ENCODE results near the gene COG5. TPM values are rescaled to one million over a fixed set of nuclear protein-coding genes. Genes with fewer than 3 reads are reported as not detected.

Gene COG5
- total RNA-seq, 2 experiments from 2014 or later = 52.0 to 62.8 TPM

DNA sequence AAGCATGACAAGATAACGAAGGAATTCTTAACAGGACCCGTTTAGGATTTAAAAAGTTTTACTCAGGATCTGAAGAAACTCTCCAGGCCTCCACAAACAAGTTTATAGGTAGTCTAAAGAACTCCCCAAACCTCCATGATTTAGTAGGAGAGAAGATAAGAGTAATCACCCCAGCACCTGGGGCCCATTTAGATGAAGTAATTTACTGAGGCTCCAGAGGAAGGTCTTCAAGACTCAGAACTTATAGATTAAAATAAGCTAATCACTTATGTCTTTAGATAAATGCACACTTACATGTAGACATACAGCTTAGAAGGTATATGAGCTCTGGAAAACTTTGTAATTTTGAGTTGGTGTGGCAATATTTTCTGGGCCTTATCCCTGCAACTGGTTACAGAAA lies 271.1 kb downstream of the COG5 start:
- no peak overlapping the region for H3K27ac Mint-ChIP-seq
- no peaks in the 10 kb centered on the region for H3K4me1 Mint-ChIP-seq (ENCODE audit: low read depth)
- peaks cover 29% of the 10 kb centered on the region for H3K36me3 Mint-ChIP-seq (ENCODE audit: low read depth)
- no peak for DNase-seq
- H3K9me3 Mint-ChIP-seq = no peaks in the 10 kb centered on the region
- intact Hi-C loops (cut with micrococcal nuclease) = no loop called here
- no peak overlapping the region for H3K4me3 Mint-ChIP-seq
- H3K27me3 Mint-ChIP-seq (ENCODE audit: low read depth) = no peaks in the 10 kb centered on the region
- CTCF ChIA-PET = no interaction called here

DNA sequence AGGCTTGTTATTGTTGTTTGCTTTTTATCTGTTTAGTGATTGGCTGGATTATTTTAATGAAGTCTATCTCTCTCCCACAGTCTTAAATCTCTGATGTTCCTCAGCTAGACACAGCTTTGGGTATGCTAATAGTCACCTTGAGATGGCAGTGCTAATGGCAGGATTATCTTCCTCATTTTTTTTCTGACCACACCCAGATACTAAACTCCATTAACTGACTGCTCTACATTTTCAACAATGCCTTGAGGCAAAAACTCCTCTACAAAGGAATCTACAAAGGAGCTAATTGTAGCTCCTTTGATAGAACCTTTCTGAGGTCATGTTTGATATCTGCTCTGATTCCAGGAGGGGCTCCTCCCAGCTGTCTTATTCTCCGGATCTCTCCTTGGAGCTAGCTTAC lies 272.3 kb downstream of the COG5 start:
- no peak overlapping the region for H3K27ac Mint-ChIP-seq
- no peaks in the 10 kb centered on the region for H3K9me3 Mint-ChIP-seq
- intact Hi-C loops (cut with micrococcal nuclease) = no loop called here
- DNase-seq = no peak
- H3K36me3 Mint-ChIP-seq (ENCODE audit: low read depth) = peaks cover 28% of the 10 kb centered on the region
- CTCF ChIA-PET = interaction anchor here (0.8 to 1.2 kb wide), 2 partner anchors 11 kb away, joined by 3 read pairs; no protein-coding TSS in a partner anchor
- no peaks in the 10 kb centered on the region for H3K4me1 Mint-ChIP-seq (ENCODE audit: low read depth)
- H3K4me3 Mint-ChIP-seq = no peak overlapping the region
- no peaks in the 10 kb centered on the region for H3K27me3 Mint-ChIP-seq (ENCODE audit: low read depth)

DNA sequence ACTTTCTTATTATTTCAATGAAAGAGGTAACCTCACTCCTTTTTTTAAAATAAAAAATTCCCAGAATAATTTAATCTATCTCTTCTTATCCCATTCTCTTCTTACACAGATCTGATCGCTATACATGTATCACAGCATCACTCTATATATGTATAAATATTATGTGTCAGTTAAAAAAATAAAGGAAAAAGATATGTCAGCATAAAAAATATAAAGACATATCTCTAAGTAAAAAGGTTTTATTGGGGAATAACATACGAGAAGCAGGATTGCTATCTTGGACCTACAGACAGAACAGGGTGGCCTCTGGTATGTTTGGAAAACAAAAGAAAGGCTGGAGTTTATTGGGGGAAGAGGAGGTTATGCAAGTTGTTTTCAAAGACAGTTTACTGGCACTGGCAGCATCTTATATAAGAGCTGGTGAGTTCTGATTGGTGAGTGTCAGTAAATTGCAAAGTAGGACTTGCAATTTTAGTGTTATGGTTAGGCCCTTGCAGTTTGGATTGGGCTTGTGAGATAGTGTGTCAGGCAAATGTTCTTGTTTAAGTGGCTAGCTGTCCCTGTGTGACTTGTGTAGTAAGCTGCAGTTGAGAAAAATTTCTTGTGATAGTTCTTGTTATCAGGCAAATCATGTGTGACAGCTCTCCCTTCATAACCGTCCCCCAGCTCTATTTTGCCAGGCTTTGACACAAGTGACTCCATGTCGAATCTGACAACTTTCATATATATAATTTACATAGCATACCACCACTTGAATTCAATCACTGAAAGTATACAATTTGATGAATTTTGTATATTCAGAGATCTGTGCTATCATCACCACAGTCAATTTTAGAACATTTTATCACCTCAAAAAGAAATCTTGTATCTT lies 276.7 kb downstream of the COG5 start:
- intact Hi-C loops (cut with micrococcal nuclease) = no loop called here
- Mint-ChIP-seq H3K9me3 (no peaks in the 10 kb centered on the region), H3K36me3 (ENCODE audit: low read depth) (peaks cover 14% of the 10 kb centered on the region), H3K4me1 (ENCODE audit: low read depth) (no peaks in the 10 kb centered on the region), H3K27me3 (ENCODE audit: low read depth) (no peaks in the 10 kb centered on the region), H3K27ac (no peak overlapping the region), H3K4me3 (no peak overlapping the region)
- DNase-seq = no peak
- CTCF ChIA-PET = no interaction called here

DNA sequence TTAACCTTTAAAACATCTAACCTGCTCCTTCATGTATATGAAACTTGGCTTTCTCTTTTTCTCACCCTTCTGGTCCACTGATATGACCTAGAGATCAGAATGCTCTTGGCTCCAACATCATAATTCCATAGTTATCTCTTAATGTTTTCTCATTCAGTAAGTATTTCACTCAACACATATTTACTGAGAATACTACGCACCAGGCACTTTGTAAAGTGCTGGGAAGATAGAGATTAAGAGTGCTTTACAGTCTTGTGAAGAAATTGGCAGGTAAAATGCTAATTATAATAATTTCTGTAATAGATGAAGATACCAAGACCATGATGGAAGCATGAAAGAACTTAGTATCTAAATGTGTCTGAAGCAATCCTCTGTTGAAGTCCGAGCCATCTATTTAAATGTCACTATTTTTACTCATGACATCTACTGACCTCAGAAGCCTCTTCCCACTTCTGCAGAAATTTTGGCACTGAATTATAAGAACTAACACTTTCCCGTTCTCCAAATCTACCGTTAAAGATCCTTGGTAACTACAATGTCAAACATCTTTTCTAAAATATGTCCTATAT lies 278.7 kb downstream of the COG5 start:
- Mint-ChIP-seq H3K27ac (no peak overlapping the region), H3K36me3 (ENCODE audit: low read depth) (peaks cover 8% of the 10 kb centered on the region), H3K4me1 (ENCODE audit: low read depth) (no peaks in the 10 kb centered on the region), H3K27me3 (ENCODE audit: low read depth) (no peaks in the 10 kb centered on the region), H3K4me3 (no peak overlapping the region), H3K9me3 (no peaks in the 10 kb centered on the region)
- DNase-seq = no peak
- intact Hi-C loops (cut with micrococcal nuclease) = no loop called here
- CTCF ChIA-PET = no interaction called here

DNA sequence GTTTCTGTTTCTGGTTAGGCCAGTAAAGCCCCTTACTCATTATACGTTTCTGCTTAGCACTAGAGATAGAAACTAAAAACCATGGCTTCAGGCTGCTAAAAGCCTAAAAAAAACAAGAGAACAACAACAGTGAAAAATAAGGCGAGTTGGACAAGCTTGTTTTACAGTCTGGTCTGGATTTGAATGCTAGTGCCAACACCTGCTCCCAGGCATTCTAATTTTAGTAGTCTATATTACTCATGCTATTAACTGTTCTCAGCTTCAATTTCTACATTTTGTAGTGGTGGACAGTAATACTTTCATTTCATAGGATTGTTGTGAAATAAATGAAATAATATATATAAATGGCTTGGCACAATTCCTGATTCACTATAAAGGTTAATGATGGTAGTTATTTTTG lies 286.4 kb downstream of the COG5 start:
- no peak for DNase-seq
- no peaks in the 10 kb centered on the region for H3K9me3 Mint-ChIP-seq
- no peaks in the 10 kb centered on the region for H3K4me1 Mint-ChIP-seq (ENCODE audit: low read depth)
- peaks cover 11% of the 10 kb centered on the region for H3K36me3 Mint-ChIP-seq (ENCODE audit: low read depth)
- no peak overlapping the region for H3K27ac Mint-ChIP-seq
- H3K27me3 Mint-ChIP-seq (ENCODE audit: low read depth) = no peaks in the 10 kb centered on the region
- CTCF ChIA-PET = interaction anchor here (0.6 kb wide), 1 partner anchor 199 kb away, joined by 10 read pairs; no protein-coding TSS in a partner anchor
- no peak overlapping the region for H3K4me3 Mint-ChIP-seq
- intact Hi-C loops (cut with micrococcal nuclease) = no loop called here

DNA sequence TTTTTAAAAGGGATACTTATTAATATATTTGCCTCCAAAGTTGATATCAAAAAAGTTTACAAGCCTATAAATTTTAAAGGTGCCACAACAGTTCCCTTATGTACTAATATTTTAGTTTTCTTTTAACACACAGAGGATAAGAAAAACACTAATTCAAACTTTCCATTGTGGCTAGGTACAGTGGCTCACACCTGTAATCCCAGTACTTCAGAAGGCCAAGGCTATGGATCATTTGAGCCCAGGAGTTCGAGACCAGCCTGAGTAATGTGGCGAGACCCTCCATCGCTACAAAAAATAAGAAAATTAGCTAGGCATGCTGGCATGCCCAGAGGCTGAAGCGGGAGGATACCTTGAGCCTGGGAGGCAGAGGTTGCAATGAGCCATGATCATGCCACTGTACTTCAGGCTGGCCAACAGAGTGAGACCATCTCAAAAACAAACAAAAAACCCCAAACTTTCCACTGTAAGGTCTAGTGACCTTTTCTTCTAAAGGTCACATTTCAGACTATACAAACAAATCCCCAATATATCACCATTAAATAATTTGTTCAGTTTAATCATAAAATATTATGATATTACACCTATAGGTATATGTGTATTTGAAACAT lies 287.4 kb downstream of the COG5 start:
- no peak for DNase-seq
- Mint-ChIP-seq H3K27ac (no peak overlapping the region), H3K36me3 (ENCODE audit: low read depth) (peaks cover 11% of the 10 kb centered on the region), H3K9me3 (no peaks in the 10 kb centered on the region), H3K27me3 (ENCODE audit: low read depth) (no peaks in the 10 kb centered on the region), H3K4me1 (ENCODE audit: low read depth) (no peaks in the 10 kb centered on the region), H3K4me3 (no peak overlapping the region)
- CTCF ChIA-PET = no interaction called here
- intact Hi-C loops (cut with micrococcal nuclease) = no loop called here

DNA sequence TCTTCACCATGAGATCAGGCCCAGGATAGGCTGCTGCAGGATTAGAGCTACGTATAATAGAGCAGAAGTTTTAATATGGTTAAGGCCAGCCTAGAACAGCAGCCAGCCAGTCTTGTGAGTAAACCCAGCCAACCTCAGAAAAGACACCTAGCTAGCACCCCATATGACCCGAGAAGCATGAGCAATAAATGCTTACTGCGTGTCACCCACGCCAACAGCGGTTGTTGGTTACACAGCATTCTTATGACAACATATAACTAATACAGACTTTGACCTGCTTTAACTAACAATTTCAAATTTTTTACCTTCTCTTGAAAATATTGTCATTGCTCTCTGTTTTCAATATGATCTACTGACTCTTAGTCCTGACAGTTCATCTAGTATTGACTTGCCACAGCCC lies 289.2 kb downstream of the COG5 start:
- H3K4me1 Mint-ChIP-seq (ENCODE audit: low read depth) = no peaks in the 10 kb centered on the region
- H3K27ac Mint-ChIP-seq = no peak overlapping the region
- CTCF ChIA-PET = interaction anchor here (0.6 kb wide), 2 partner anchors 39 to 209 kb away, joined by 3 read pairs; no protein-coding TSS in a partner anchor
- no peaks in the 10 kb centered on the region for H3K9me3 Mint-ChIP-seq
- no peak for DNase-seq
- no peaks in the 10 kb centered on the region for H3K27me3 Mint-ChIP-seq (ENCODE audit: low read depth)
- H3K36me3 Mint-ChIP-seq (ENCODE audit: low read depth) = peaks cover 14% of the 10 kb centered on the region
- no peak overlapping the region for H3K4me3 Mint-ChIP-seq
- intact Hi-C loops (cut with micrococcal nuclease) = no loop called here

DNA sequence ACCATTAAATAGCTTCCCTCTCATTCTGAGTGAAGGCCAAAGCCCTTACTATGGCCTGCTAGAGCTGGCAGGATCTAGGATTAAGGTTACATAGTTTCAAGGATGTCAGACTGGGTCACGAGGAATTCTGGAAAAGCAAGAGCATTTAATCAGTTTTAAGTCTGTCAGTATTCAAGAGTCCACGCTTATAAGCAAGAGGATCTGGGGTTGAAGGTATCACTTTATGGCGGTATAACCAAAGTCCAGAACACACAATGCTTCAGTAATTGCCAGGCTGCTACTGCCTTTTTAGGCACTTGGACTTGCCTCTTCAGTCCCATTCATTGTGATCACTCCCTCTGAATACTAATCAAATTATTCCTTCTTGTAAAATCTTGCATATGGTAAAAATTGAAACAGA lies 293.9 kb downstream of the COG5 start:
- peaks cover 7% of the 10 kb centered on the region for H3K36me3 Mint-ChIP-seq (ENCODE audit: low read depth)
- H3K9me3 Mint-ChIP-seq = no peaks in the 10 kb centered on the region
- H3K27ac Mint-ChIP-seq = no peak overlapping the region
- no peak for DNase-seq
- H3K4me1 Mint-ChIP-seq (ENCODE audit: low read depth) = no peaks in the 10 kb centered on the region
- H3K4me3 Mint-ChIP-seq = no peak overlapping the region
- H3K27me3 Mint-ChIP-seq (ENCODE audit: low read depth) = no peaks in the 10 kb centered on the region
- CTCF ChIA-PET = no interaction called here
- intact Hi-C loops (cut with micrococcal nuclease) = no loop called here

DNA sequence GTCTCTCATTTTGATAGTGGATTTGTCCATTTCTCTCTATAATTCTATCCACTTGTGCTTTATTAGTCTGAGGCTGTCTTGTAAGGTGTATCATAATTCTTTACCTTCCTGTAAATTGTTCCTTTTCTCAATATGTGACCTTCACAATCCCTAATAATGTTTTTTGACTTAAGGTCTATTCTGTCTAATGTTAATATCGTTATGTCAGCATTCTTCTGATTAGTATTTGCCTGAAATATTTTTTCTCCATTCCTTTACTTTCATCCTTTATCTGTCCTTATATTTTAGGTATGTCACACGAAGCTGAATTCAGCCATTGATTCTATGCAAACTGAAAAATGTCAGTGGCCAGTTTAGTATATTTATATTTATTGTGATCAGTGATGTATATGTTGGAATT lies 295.1 kb downstream of the COG5 start:
- intact Hi-C loops (cut with micrococcal nuclease) = no loop called here
- Mint-ChIP-seq H3K9me3 (no peaks in the 10 kb centered on the region), H3K4me1 (ENCODE audit: low read depth) (no peaks in the 10 kb centered on the region), H3K36me3 (ENCODE audit: low read depth) (peaks cover 5% of the 10 kb centered on the region), H3K27ac (no peak overlapping the region), H3K4me3 (no peak overlapping the region), H3K27me3 (ENCODE audit: low read depth) (no peaks in the 10 kb centered on the region)
- CTCF ChIA-PET = no interaction called here
- DNase-seq = no peak

DNA sequence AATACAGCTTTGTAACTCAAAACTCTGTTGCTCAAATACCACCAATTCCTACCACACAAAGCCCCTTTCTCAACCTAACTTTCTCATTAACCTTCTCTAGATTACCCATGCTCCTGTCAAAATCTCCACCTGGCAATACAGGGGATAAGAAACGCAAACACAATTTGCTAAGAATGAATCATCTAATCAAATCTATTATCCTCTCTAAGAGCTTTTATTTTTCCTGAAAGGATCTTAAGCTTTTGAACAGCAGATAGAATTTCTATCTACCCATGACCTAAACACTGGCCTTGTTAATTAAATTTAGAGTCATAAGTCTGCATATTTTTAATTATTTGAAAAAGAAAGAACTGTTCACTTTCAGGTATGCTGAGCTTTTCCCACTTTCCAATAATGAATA lies 296.6 kb downstream of the COG5 start:
- H3K4me1 Mint-ChIP-seq (ENCODE audit: low read depth) = no peaks in the 10 kb centered on the region
- no peaks in the 10 kb centered on the region for H3K27me3 Mint-ChIP-seq (ENCODE audit: low read depth)
- CTCF ChIA-PET = no interaction called here
- H3K27ac Mint-ChIP-seq = no peak overlapping the region
- DNase-seq = no peak
- no peak overlapping the region for H3K4me3 Mint-ChIP-seq
- intact Hi-C loops (cut with micrococcal nuclease) = no loop called here
- H3K36me3 Mint-ChIP-seq (ENCODE audit: low read depth) = peaks cover 8% of the 10 kb centered on the region
- H3K9me3 Mint-ChIP-seq = no peaks in the 10 kb centered on the region

DNA sequence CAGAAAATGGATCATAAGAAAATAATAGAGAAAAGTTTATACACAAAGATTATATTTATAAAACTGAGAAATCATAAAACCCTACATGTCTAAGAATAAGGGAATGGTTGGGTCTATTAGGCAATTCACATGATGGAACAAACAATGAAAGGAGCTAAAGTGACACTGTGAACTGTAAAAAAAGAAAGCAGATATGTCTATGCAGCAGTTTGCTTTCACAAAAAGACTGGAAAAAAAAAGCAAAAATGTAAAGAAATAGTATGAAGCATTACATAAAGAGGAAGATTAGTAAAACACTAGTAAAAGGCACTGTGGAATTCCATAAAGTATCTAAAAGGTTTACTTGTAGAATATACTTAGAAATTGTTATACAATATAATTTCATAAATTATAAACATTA lies 299.0 kb downstream of the COG5 start:
- H3K4me3 Mint-ChIP-seq = no peak overlapping the region
- H3K9me3 Mint-ChIP-seq = no peaks in the 10 kb centered on the region
- peaks cover 8% of the 10 kb centered on the region for H3K36me3 Mint-ChIP-seq (ENCODE audit: low read depth)
- no peaks in the 10 kb centered on the region for H3K4me1 Mint-ChIP-seq (ENCODE audit: low read depth)
- no peak for DNase-seq
- intact Hi-C loops (cut with micrococcal nuclease) = no loop called here
- H3K27me3 Mint-ChIP-seq (ENCODE audit: low read depth) = no peaks in the 10 kb centered on the region
- H3K27ac Mint-ChIP-seq = no peak overlapping the region
- CTCF ChIA-PET = no interaction called here

DNA sequence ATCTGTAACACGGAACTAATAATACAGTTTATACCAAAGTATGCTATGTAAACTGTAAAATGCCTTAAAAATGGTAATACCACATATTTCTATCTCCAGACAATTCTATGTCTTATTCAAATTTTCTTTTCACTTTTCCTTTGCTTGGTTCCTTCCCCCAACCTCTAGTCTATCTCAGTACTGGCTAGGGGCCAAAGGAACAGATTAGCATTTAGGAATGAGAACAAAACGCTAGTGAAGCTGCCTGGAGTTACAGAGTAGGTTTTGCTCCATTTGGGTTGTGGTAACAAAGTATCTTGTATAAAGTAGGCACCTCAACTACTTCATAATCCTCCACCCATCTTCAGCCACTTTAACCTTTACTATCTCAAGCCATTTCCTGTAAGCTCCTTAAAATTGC lies 300.9 kb downstream of the COG5 start:
- no peak overlapping the region for H3K4me3 Mint-ChIP-seq
- no peaks in the 10 kb centered on the region for H3K9me3 Mint-ChIP-seq
- CTCF ChIA-PET = no interaction called here
- no peak overlapping the region for H3K27ac Mint-ChIP-seq
- H3K27me3 Mint-ChIP-seq (ENCODE audit: low read depth) = no peaks in the 10 kb centered on the region
- no peak for DNase-seq
- intact Hi-C loops (cut with micrococcal nuclease) = no loop called here
- peaks cover 9% of the 10 kb centered on the region for H3K36me3 Mint-ChIP-seq (ENCODE audit: low read depth)
- H3K4me1 Mint-ChIP-seq (ENCODE audit: low read depth) = no peaks in the 10 kb centered on the region

DNA sequence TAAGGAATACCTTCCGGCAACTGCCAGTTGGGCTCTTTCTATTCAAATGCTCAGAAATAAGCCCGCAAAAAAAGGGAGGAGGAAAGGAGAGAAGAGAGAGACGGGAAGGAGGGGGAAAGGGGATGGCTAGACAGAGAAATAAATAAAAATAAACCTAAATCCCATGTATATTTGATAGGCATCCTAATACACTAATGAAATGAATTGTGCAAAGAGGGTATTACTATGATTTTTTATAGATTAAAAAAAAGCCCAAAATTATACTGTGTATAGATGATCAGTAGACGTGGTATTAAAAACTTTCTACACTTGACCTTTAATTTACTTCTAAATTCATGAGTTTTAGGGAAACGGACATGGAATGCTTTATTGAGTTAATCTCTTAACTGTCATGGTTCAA lies 305.0 kb downstream of the COG5 start:
- Mint-ChIP-seq H3K9me3 (no peaks in the 10 kb centered on the region), H3K27me3 (ENCODE audit: low read depth) (no peaks in the 10 kb centered on the region), H3K27ac (no peak overlapping the region), H3K4me3 (no peak overlapping the region), H3K36me3 (ENCODE audit: low read depth) (peaks cover 12% of the 10 kb centered on the region), H3K4me1 (ENCODE audit: low read depth) (no peaks in the 10 kb centered on the region)
- CTCF ChIA-PET = no interaction called here
- intact Hi-C loops (cut with micrococcal nuclease) = no loop called here
- no peak for DNase-seq

Measured in activated naive CD4-positive, alpha-beta T cell treated with anti-CD3 and anti-CD28 coated beads for 36 hours (primary cell).